Thyroid gland (tissue), 4 donors: Measurements from ENCODE around the gene LYZL1.

Source experiments
- CTCF ChIP-seq, 6 experiments: fragments of 200-600 bp in 3 of 6; fragments of 450-650 bp in 3 of 6; sonication (generic) in 3 of 6; IDR thresholded peaks; one replicate each; pipeline ENCODE4 v1.5.1; 2016 to 2019; ENCODE audit warnings: antibody characterized with exemption in 6 of 6, mild to moderate bottlenecking in 2 of 6, inconsistent platforms in 1 of 6, moderate library complexity in 1 of 6
- POLR2A ChIP-seq, 2 donors: fragments of 450-650 bp; IDR thresholded peaks; one replicate each; pipeline ENCODE4 v1.6.1; 2017; ENCODE audit warnings: antibody characterized with exemption in 2 of 2, mild to moderate bottlenecking in 2 of 2, moderate library complexity in 1 of 2

DNA sequence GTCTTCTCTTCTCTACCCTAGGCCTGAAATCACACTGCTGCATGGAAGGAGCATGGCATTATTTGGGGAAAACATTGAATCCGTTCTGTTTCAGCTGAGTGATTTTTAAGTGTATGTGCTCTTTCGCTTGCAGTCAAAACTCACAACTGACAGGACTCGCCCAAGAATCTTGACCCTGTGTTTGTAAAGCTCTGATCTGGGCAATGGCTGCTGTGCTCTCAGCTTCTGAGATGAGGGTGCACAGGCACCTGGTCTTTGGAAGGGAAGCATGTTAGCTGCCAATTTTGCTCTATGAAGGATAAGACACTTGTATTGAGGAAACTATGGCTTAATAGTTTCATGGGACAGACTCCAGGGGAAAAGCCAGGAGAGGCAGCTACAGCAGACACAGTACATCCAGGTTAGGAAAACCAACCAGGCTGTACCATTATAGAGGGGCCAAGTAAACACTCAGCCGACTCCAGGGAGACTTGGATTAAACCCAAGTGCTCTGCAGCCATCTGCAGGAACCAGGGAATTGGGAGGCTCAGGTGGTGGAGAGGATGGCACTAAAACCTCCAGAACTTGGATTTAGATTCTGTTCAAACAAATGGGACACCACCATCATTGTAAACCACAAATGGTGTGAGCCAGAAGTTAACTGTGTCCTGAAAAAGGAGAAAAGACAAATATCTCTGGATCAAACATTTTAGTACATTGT is 43.3 kb downstream of the LYZL1 start:
- no peak for TF ChIP-seq CTCF (IDR thresholded peaks at IDR 0.05)
- TF ChIP-seq POLR2A (IDR thresholded peaks at IDR 0.05) = no peak
